Pons (tissue), 1 donor: ENCODE data around the gene GALK2.
A peak's percentile ranks its signal among the peaks of the same experiment; 100 is the strongest.

ENCODE experiments used
- DNase-seq: peaks from one replicate; pipeline ENCODE4 v3.0.0-alpha.2; 2016; ENCODE audit warnings: low spot score

GALK2 gene

DNA sequence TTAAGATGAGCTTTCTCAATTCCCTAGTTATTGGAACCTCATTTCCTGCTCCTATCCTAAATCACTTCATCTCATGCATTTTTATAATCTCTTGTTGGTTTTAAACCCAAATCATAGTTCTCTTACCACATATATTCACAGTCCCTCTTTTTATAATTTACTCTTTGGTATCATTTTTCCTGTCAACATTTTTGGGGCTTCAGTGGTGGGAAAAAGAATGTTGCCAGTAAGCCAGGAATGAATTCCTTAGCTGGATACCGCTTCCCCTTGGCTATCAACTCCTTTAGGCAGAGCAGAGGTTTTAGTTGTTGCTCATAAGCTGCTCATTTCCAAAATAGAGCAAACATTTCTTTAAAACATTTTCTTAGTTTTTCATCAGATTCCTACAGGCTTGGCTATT, 112.3 kb downstream of the GALK2 start:
- no peak for DNase-seq

GRCh38 chr15:49286649-49287404, 116.8 kb downstream of the GALK2 start:
- DNase-seq, result no peak

DNA sequence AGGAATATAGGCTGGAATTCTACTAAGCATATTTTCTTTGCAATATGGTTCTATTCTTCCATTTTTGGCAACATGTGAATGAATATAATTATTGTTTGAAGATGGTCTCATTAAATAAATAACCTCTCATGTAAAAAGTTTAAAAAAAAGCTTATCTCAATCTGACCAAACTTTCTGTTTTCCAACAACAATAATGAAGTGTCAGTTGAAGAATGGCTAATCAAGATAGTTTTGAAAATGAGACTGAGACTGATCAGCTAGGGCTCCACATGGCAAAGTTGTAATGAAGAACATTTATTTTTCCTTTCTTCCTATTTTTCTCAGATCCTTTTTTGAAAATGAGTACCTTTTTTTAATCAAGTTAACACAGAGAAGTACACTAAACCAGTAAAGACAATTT, 117.4 kb downstream of the GALK2 start:
- no peak for DNase-seq

- peak; percentile 19 for DNase-seq
Measured at GRCh38 chr15:49288391-49288790, 118.3 kb downstream of the GALK2 start.

DNA sequence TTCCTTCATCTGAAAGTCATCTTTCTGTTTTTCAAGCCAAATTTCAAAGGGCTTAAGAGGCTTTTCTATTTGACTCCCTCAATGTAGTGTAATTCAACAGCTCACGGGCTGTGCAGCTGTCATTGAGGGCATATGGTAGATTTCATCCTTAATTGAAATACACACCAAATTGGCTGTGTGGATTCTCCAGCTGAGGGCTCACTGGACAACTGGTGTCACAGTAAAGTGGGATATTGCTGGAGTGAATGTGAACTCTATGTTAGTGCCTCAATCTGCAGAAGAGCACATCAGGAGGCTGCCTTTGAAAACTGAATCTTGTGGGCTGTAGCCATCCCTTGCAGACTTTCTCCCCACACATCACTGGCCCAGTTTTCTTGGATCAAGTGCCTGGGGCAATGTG, 120.1 kb downstream of the GALK2 start:
- no peak for DNase-seq

- DNase-seq, result no peak
Measured at GRCh38 chr15:49293941-49294340, 123.9 kb downstream of the GALK2 start.

- no peak for DNase-seq
Measured at GRCh38 chr15:49296258-49296657, 126.2 kb downstream of the GALK2 start.

DNA sequence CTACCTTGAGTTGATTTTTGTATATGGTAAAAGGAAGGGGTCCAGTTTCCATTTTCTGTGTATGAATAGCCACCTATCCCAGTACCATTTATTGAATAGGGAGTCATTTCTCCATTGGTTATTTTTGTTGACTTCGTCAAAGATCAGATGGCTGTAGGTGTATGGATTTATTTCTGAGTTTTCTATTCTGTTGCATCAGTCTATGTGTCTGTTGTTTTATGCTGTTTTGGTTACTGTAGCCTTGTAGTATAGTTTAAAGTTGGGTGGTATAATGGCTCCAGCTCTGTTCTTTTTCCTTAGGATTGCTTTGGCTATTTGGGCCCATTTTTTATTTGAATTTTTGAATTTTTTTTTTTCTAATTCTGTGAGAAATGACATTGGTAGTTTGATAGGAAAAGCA, 127.5 kb downstream of the GALK2 start:
- DNase-seq, result no peak

DNA sequence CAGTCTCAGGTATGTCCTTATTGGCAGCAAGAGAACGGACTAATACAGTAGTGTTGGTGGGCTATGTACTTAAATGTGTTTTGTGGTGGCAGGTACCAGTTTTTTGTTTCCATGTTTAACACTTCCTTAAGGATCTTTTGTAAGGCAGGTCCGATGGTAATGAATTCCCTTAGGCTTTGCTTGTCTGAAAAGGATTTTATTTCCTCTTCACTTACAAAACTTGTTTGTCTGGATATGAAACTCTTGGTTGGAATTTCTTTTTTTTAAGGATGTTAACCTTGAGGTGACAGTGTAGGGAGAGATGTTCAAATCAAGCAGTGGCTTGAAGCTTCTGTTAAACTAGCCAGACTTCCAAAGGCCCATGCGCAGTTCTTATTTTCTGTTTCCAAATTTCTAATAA, 130.8 kb downstream of the GALK2 start:
- DNase-seq, result no peak

DNA sequence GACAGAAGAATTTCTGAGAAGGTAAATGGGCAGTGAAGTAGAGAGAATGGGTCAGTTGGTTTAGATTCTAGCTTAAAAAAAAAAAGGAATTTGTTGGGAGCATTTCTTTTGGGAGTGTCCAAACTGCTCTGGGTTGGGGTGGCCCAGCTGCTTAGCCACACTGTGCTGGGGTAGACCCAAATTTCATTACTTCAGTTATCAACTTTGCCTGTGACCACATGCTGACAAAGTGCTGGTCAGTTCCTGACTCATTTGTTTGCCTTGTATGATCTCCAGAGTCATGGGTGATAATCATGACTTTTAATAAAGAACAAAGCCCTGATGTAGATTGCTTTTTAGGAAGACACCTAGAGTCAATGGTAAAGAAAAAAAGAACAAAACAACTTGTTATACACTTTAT, 131.5 kb downstream of the GALK2 start:
- DNase-seq, result no peak

GRCh38 chr15:49303003-49303402, 133.0 kb downstream of the GALK2 start:
- DNase-seq, result no peak

- DNase-seq, result no peak
Measured at GRCh38 chr15:49306551-49306950, 136.5 kb downstream of the GALK2 start.

GRCh38 chr15:49308686-49309085, 138.6 kb downstream of the GALK2 start:
- no peak for DNase-seq

DNA sequence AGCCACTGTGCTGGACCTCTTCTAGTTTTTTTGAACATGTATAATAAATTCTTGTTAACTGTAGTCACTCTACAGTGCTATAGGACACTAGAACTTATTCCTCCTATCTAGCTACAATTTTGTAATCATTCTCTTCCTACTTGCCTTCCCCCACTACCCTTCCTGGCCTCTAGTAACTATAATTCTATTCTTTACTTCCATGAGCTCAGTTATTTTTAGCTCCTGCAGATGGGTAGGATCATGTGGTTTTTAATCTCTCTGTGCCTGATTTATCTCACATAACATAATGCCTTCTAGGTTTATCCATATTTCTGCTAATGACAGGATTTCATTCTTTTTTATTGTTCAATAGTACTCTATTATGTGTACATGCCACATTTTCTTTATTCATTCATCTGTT, 139.8 kb downstream of the GALK2 start:
- DNase-seq, result no peak

DNA sequence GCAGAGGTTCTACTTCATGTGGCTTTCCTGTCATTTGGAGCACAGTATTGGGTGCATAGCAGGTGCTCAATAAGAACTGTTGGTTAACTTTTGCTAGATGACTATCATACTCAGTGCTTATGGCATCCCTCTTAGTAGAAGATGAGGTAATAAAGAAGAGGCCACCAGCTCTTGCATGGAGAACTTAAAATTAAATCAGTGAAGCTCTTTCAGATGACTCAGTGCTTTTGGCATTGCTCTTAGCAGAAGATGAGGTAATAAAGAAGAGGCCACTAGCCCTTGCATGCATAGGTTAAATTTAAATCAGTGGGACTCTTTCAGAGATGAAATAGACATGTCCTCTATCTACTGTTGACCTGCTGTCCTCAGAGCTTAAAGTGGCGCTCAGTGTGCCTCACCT, 143.6 kb downstream of the GALK2 start:
- no peak for DNase-seq

DNA sequence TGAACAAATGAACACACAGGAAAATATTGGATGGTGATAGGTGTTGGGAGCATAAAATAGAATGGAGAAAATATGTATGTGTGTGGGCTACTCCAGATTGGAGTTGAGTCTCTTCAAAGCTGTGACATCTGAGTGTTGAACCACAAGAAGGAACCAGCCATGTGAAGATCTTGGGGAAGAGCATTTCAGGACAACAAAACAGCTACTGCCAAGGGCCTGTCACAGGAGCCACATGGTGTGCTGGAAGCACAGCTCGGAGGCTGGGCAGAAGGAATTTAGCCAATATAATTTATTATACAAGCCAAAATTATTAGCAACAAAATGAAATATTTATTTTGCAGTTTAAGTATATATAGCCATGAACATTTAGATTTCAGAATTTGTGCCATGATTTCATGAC, 144.7 kb downstream of the GALK2 start:
- peak; percentile 4 for DNase-seq

DNA sequence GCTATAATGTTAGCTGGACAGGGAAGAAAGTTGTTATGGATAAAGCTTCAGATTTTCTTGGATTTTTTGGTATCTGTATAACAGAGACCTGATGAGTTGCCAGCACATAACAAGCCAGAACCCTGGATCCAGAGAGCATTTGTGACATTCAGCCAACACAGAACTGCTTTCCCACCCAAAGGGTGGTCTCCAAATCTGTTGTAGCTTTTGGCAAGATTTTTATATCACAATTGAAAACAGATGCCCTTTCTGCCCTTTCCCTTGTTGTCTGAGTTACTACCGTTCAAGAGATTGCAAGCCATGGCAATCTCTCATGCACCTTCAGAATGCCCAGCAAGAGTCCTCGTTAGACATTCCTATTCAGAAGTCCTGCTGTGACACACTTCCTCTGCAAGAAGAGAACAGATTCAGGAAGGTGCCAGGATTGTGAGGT, 145.4 kb downstream of the GALK2 start:
- peak; percentile 20 for DNase-seq

- no peak for DNase-seq
Measured at GRCh38 chr15:49320351-49320750, 150.3 kb downstream of the GALK2 start.

DNA sequence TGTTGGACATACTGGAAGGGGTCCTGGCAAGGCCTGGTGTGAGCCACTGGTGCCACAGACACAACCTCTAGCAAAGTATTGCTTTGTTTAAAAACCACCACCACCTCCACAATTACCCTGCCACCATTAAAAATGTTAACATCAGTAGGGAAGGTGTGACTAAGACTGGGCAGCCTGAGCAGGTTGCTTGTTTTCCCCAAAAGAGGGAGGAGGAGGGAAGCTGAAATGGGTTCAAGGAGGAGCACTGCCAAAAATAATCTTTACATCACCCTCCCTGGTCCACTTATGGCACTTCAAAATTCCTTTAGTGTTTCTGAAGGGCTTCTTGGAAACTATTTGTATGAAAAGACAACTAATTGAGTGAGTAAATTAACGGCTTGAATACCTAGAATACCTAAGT, 153.2 kb downstream of the GALK2 start:
- no peak for DNase-seq

GRCh38 chr15:49327927-49328326, 157.9 kb downstream of the GALK2 start:
- no peak for DNase-seq

- no peak for DNase-seq
Measured at GRCh38 chr15:49328941-49329340, 158.9 kb downstream of the GALK2 start.

- DNase-seq, result no peak
Measured at GRCh38 chr15:49330166-49330565, 160.1 kb downstream of the GALK2 start.

DNA sequence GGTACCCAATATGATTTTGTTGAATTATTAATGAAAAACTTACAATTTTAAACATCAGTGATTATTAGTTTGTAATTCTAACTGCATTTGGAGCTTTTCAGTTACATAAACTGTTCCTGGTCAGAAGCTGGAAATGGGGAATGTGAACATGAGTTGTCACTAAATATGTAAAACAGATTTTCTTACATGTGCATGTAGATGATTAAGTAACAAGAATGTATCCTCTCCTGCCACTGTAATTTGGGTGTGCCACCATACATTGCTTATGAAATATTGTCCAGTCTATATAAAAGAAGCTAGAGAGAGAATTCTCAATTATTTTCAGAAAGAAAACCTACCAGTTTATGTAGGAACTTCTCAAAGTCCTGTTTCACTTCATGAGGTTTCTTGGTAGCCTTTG, 161.4 kb downstream of the GALK2 start:
- no peak for DNase-seq

DNA sequence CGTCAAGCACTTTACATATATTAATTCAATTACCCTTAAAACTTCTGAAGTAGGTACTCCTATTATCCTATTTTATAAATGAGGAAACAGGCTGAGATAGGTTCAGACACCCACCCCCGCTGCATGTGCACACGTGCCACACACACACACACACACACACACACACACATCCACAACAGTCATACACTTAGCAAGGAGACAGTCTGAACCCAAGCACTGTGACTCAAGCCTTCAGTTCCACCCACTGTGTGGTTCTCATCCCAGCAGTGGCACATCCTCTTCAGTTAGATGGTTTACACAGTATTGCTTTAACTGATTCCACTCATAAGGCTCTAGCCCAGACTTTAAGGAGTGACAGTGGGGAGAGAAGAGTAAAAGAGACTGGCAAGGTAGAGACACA, 161.9 kb downstream of the GALK2 start:
- no peak for DNase-seq
